Suprapubic skin (tissue), 4 donors: ENCODE results near the gene COL20A1. TPM values are rescaled to one million over a fixed set of nuclear protein-coding genes. Genes with fewer than 3 reads are reported as not detected.

Experiments used
- DNase-seq, 2 donors: peaks; one replicate each; pipeline ENCODE4 v3.0.0-alpha.2; 2019; ENCODE audit warnings: low spot score in 2 of 2
- H3K27ac ChIP-seq: fragments of 200-600 bp; sonication (generic); one replicate; pipeline ENCODE4 v1.5.1; 2019
- H3K27me3 ChIP-seq: fragments of 200-600 bp; sonication (generic); one replicate; pipeline ENCODE4 v1.5.1; 2019
- H3K36me3 ChIP-seq: fragments of 200-600 bp; sonication (generic); one replicate; pipeline ENCODE4 v1.5.1; 2019
- H3K4me1 ChIP-seq: fragments of 200-600 bp; sonication (generic); one replicate; pipeline ENCODE4 v1.5.1; 2019
- H3K4me3 ChIP-seq: fragments of 200-600 bp; sonication (generic); one replicate; pipeline ENCODE4 v1.5.1; 2019; ENCODE audit warnings: mild to moderate bottlenecking
- H3K9me3 ChIP-seq: fragments of 200-600 bp; sonication (generic); one replicate; pipeline ENCODE4 v1.5.1; 2019
- CTCF ChIP-seq, 2 donors: fragments of 200-600 bp in 1 of 2; fragments of 450-650 bp in 1 of 2; sonication (generic) in 1 of 2; IDR thresholded peaks; one replicate each; pipeline ENCODE4 v1.5.1; 2016 to 2019; ENCODE audit warnings: antibody characterized with exemption in 2 of 2, mild to moderate bottlenecking in 1 of 2, moderate library complexity in 1 of 2
- EP300 ChIP-seq: sonication (generic); formaldehyde crosslinking; IDR thresholded peaks from one replicate; pipeline ENCODE4 v1.6.1; 2017; ENCODE audit warnings: antibody characterized with exemption
- POLR2A ChIP-seq, 2 donors: fragments of 450-650 bp; IDR thresholded peaks; one replicate each; pipeline ENCODE4 v1.6.1; 2017; ENCODE audit warnings: antibody characterized with exemption in 2 of 2, mild to moderate bottlenecking in 2 of 2, moderate library complexity in 2 of 2
- POLR2AphosphoS5 ChIP-seq, 3 donors: sonication (generic); formaldehyde crosslinking; IDR thresholded peaks; one replicate each; pipeline ENCODE4 v1.6.1; 2017; ENCODE audit warnings: antibody characterized with exemption in 3 of 3
- WGBS: methylation state at CpG from one replicate; pipeline ENCODE4 v1.1.5; 2018; 5-methylcytosine and 5-hydroxymethylcytosine counted together
- total RNA-seq, 4 donors: library from RNA; depleted of rRNA; stranded (reverse); fragments of >200 nt; gene quantifications; one replicate each; pipeline ENCODE4 v1.1.0, GENCODE V29; 2016

The COL20A1 gene
- total RNA-seq, 4 donors from 2014 or later, result not detected

- no peak for DNase-seq
- Histone ChIP-seq H3K4me1 (peaks cover 12% of the 10 kb centered on the region), H3K36me3 (no peaks in the 10 kb centered on the region), H3K27ac (no peak overlapping the region), H3K27me3 (peaks cover 52% of the 10 kb centered on the region), H3K4me3 (no peak overlapping the region), H3K9me3 (no peaks in the 10 kb centered on the region)
- TF ChIP-seq POLR2AphosphoS5 (IDR thresholded peaks at IDR 0.05) (no peak), EP300 (no peak), CTCF (IDR thresholded peaks at IDR 0.05) (no peak), POLR2A (IDR thresholded peaks at IDR 0.05) (no peak)
- 67% methylated on average over 9 of the region's 12 CpGs for WGBS
Observed at GRCh38 chr20:63265891-63266515, 27.0 kb upstream of the COL20A1 start.

DNA sequence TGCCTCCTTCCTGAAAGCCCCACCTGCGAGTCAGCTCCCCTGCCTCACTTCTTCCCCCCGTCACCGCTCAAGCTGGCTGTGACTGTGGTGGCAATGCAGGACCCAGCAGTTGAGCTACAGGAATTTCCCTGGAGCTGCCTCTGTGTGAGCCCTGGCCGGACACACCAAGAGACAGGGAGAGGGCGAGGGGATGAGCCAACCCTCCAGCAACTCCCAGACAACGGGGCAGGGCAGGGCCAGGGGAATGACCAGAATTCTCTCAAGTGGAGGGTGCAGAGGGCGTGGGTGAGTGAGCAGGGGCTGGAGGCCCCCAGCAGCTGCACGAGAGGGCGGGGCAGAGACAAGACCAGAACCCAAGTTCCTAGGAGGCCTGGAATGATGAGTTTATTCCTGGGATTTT is 25.3 kb upstream of the COL20A1 start:
- Histone ChIP-seq H3K27ac (no peak overlapping the region), H3K27me3 (peaks cover 36% of the 10 kb centered on the region), H3K36me3 (no peaks in the 10 kb centered on the region), H3K4me3 (no peak overlapping the region), H3K4me1 (peaks cover 20% of the 10 kb centered on the region), H3K9me3 (no peaks in the 10 kb centered on the region)
- 67% methylated on average over 9 of the region's 9 CpGs for WGBS
- no peak for DNase-seq
- TF ChIP-seq EP300, result no peak
- no peak for TF ChIP-seq CTCF (IDR thresholded peaks at IDR 0.05)
- no peak for TF ChIP-seq POLR2AphosphoS5 (IDR thresholded peaks at IDR 0.05)
- TF ChIP-seq POLR2A (IDR thresholded peaks at IDR 0.05), result no peak

GRCh38 chr20:63268256-63268655 is 24.7 kb upstream of the COL20A1 start:
- no peak overlapping the region for H3K27ac ChIP-seq
- WGBS, result 26% methylated on average over 4 of the region's 7 CpGs
- H3K36me3 ChIP-seq, result no peaks in the 10 kb centered on the region
- DNase-seq, result no peak
- peaks cover 23% of the 10 kb centered on the region for H3K4me1 ChIP-seq
- H3K4me3 ChIP-seq, result no peak overlapping the region
- H3K9me3 ChIP-seq, result no peaks in the 10 kb centered on the region
- TF ChIP-seq CTCF (IDR thresholded peaks at IDR 0.05), result no peak
- TF ChIP-seq POLR2AphosphoS5 (IDR thresholded peaks at IDR 0.05), result no peak
- TF ChIP-seq EP300, result no peak
- no peak for TF ChIP-seq POLR2A (IDR thresholded peaks at IDR 0.05)
- H3K27me3 ChIP-seq, result peaks cover 30% of the 10 kb centered on the region

- Histone ChIP-seq H3K27ac (no peak overlapping the region), H3K9me3 (no peaks in the 10 kb centered on the region), H3K36me3 (no peaks in the 10 kb centered on the region), H3K27me3 (peaks cover 24% of the 10 kb centered on the region), H3K4me1 (peaks cover 29% of the 10 kb centered on the region), H3K4me3 (no peak overlapping the region)
- no peak for DNase-seq
- WGBS, result 22% methylated on average over 13 of the region's 18 CpGs
- TF ChIP-seq POLR2AphosphoS5 (IDR thresholded peaks at IDR 0.05), result no peak
- no peak for TF ChIP-seq CTCF (IDR thresholded peaks at IDR 0.05)
- no peak for TF ChIP-seq POLR2A (IDR thresholded peaks at IDR 0.05)
- no peak for TF ChIP-seq EP300
Observed at GRCh38 chr20:63268671-63269439, 24.1 kb upstream of the COL20A1 start.

- no peak for DNase-seq
- H3K36me3 ChIP-seq, result no peaks in the 10 kb centered on the region
- WGBS, result 92% methylated on average over 9 of the region's 9 CpGs
- peaks cover 16% of the 10 kb centered on the region for H3K27me3 ChIP-seq
- no peak overlapping the region for H3K27ac ChIP-seq
- H3K4me3 ChIP-seq, result no peak overlapping the region
- H3K4me1 ChIP-seq, result peaks cover 38% of the 10 kb centered on the region
- no peaks in the 10 kb centered on the region for H3K9me3 ChIP-seq
- TF ChIP-seq POLR2A (IDR thresholded peaks at IDR 0.05), result no peak
- TF ChIP-seq POLR2AphosphoS5 (IDR thresholded peaks at IDR 0.05), result no peak
- TF ChIP-seq EP300, result no peak
- TF ChIP-seq CTCF (IDR thresholded peaks at IDR 0.05), result no peak
Observed at GRCh38 chr20:63269724-63270123, 23.3 kb upstream of the COL20A1 start.
